Lower leg skin (tissue), 3 donors: ENCODE measurements around the gene GRIK3.

Experiments used
- CTCF ChIP-seq, 3 donors: fragments of 450-650 bp; IDR thresholded peaks; one replicate each; pipeline ENCODE4 v1.5.1; 2016; ENCODE audit warnings: antibody characterized with exemption in 3 of 3, mild to moderate bottlenecking in 3 of 3, moderate library complexity in 2 of 3
- POLR2A ChIP-seq, 2 donors: fragments of 450-650 bp; IDR thresholded peaks; one replicate each; pipeline ENCODE4 v1.6.1; 2016 to 2017; ENCODE audit warnings: antibody characterized with exemption in 2 of 2, mild to moderate bottlenecking in 1 of 2, moderate library complexity in 1 of 2

GRCh38 chr1:36775716-36776115 is 258.6 kb downstream of the GRIK3 start:
- no peak for TF ChIP-seq POLR2A (IDR thresholded peaks at IDR 0.05)
- no peak for TF ChIP-seq CTCF (IDR thresholded peaks at IDR 0.05)
